ENCODE measurements around the gene SLFN11.

GRCh38 chr17:35390156-35390555, 16.7 kb upstream of the SLFN11 start:
- TF ChIP-seq EZH2 (IDR thresholded peaks at IDR 0.05): no peak
- no peak for TF ChIP-seq POLR2AphosphoS5 (IDR thresholded peaks at IDR 0.05; ENCODE audit: borderline replicate concordance, low read depth, low read length)
- TF ChIP-seq FOXP2 (optimal IDR thresholded peaks at IDR 0.05; ENCODE audit: control extremely low read depth, extremely low read length, insufficient read depth): no peak

Data from SK-N-MC (cell line).